PC-9 (cell line): Measurements from ENCODE around the gene LDLRAD3. TPM values are rescaled to one million over a fixed set of nuclear protein-coding genes. Genes with fewer than 3 reads are reported as not detected.

ENCODE experiments used
- BruUV-seq: library from RNA; stranded (reverse); fragments of 400-500 nt; replicated peaks from 2 replicates; lab custom pipeline; 2021; lab: Mats Ljungman, UMichigan
- CTCF ChIA-PET: fragments of 300-600 bp; sonication (Branson Sonifier 250); formaldehyde crosslinking; loops from one replicate; lab custom pipeline; 2022; ENCODE audit warnings: antibody characterized with exemption; lab: Charles Lee
- POLR2A ChIA-PET: fragments of 300-600 bp; sonication (Branson Sonifier 250); formaldehyde crosslinking; loops from one replicate; lab custom pipeline; 2022; ENCODE audit warnings: antibody characterized with exemption; ENCODE audit not compliant: unreplicated experiment; lab: Charles Lee
- DNase-seq, 2 experiments: peaks; one replicate each; pipeline versions ENCODE4 v3.0.0 to v3.0.0-alpha.2; 2015 to 2022; ENCODE audit warnings: mixed read lengths in 1 of 2
- H2AFZ ChIP-seq: fragments of 200-600 bp; sonication (generic); 2 replicates; pipeline ENCODE4 v1.8.1; 2017; ENCODE audit warnings: antibody characterized with exemption
- H3F3A ChIP-seq: fragments of 200-600 bp; sonication (generic); 2 replicates; pipeline ENCODE4 v1.8.1; 2017; ENCODE audit warnings: antibody characterized with exemption, mild to moderate bottlenecking, low read depth; ENCODE audit not compliant: insufficient read depth
- H3K27ac ChIP-seq: fragments of 200-600 bp; sonication (generic); 2 replicates; pipeline ENCODE4 v1.6.1; 2016; ENCODE audit warnings: mixed run types
- H3K27me3 ChIP-seq: fragments of 200-600 bp; sonication (generic); 2 replicates; pipeline ENCODE4 v1.6.1; 2016; ENCODE audit warnings: low read depth, mixed run types; ENCODE audit not compliant: insufficient read depth
- H3K36me3 ChIP-seq: fragments of 200-600 bp; sonication (generic); 2 replicates; pipeline ENCODE4 v1.6.1; 2016; ENCODE audit warnings: low read depth, mixed run types
- H3K4me1 ChIP-seq: fragments of 200-600 bp; sonication (generic); replicated peaks from 2 replicates; pipeline ENCODE4 v1.6.1; 2016; ENCODE audit warnings: mixed run types; ENCODE audit not compliant: insufficient read depth
- H3K4me2 ChIP-seq: fragments of 200-600 bp; sonication (generic); 2 replicates; pipeline ENCODE4 v1.6.1; 2017; ENCODE audit warnings: mixed run types
- H3K4me3 ChIP-seq: fragments of 200-600 bp; sonication (generic); 2 replicates; pipeline ENCODE4 v1.6.1; 2016; ENCODE audit warnings: mixed run types
- H3K79me2 ChIP-seq: fragments of 200-600 bp; sonication (generic); 2 replicates; pipeline ENCODE4 v1.6.1; 2017; ENCODE audit warnings: low read depth, mixed run types
- H3K9me2 ChIP-seq: fragments of 200-600 bp; sonication (generic); 2 replicates; pipeline ENCODE4 v1.8.1; 2017; ENCODE audit warnings: mild to moderate bottlenecking; ENCODE audit not compliant: insufficient read depth
- H3K9me3 ChIP-seq: fragments of 200-600 bp; sonication (generic); 2 replicates; pipeline ENCODE4 v1.8.1; 2016; ENCODE audit warnings: low read depth; ENCODE audit not compliant: insufficient read depth
- H4K20me1 ChIP-seq: fragments of 200-600 bp; sonication (generic); 2 replicates; pipeline ENCODE4 v1.8.1; 2017; ENCODE audit not compliant: insufficient read depth
- CTCF ChIP-seq: fragments of 200-600 bp; sonication (generic); conservative IDR thresholded peaks from 2 replicates; pipeline ENCODE4 v1.6.1; 2017; ENCODE audit warnings: mixed run types, antibody characterized with exemption, mild to moderate bottlenecking, moderate library complexity
- EZH2 ChIP-seq: fragments of 200-600 bp; sonication (generic); IDR thresholded peaks from 2 replicates; pipeline ENCODE4 v1.8.0; 2017; ENCODE audit warnings: antibody characterized with exemption, low read depth
- intact Hi-C: fragments of 100-400 bp; cut with micrococcal nuclease; formaldehyde crosslinking; loops from one replicate; pipeline ENCODE4 v1.10.0; 2022; ENCODE audit not compliant: unreplicated experiment
- total RNA-seq: library from RNA; stranded (reverse); gene quantifications from 2 replicates; pipeline ENCODE4 v1.2.3, GENCODE V29; 2021

Gene LDLRAD3
- total RNA-seq, 1 experiment from 2014 or later: 15.9 TPM

GRCh38 chr11:36069576-36070212 is 125.8 kb downstream of the LDLRAD3 start:
- no TSS peak for BruUV-seq
- H3K9me3 ChIP-seq: peaks cover 7% of the 10 kb centered on the region; the same call in 1 of the 2 replicates
- H3K79me2 ChIP-seq: no peaks in the 10 kb centered on the region
- H3K4me1 ChIP-seq: no peaks in the 10 kb centered on the region
- H2AFZ ChIP-seq: no peak overlapping the region
- H3K9me2 ChIP-seq: no peaks in the 10 kb centered on the region
- no peak overlapping the region for H3K4me3 ChIP-seq
- no peak overlapping the region for H3K27ac ChIP-seq
- CTCF ChIA-PET: interaction anchor here (1.6 kb wide), 1 partner anchor 248 kb away, joined by 11 read pairs; no protein-coding TSS in a partner anchor
- H3K36me3 ChIP-seq: no peaks in the 10 kb centered on the region
- no peak overlapping the region for H3K4me2 ChIP-seq
- TF ChIP-seq CTCF (peak; percentile 46; the same call in 1 of the 2 replicates), EZH2 (no peak)
- POLR2A ChIA-PET: no interaction called here
- no peaks in the 10 kb centered on the region for H3K27me3 ChIP-seq
- peak in 1 of 2 experiments; percentile 3 for DNase-seq
- H4K20me1 ChIP-seq: no peaks in the 10 kb centered on the region
- H3F3A ChIP-seq: no peaks in the 10 kb centered on the region
- intact Hi-C loops: no loop called here

- intact Hi-C loops: no loop called here
- Histone ChIP-seq H3K79me2 (no peaks in the 10 kb centered on the region), H3K27me3 (no peaks in the 10 kb centered on the region), H3K9me3 (peaks cover 7% of the 10 kb centered on the region; the same call in 1 of the 2 replicates), H3K4me2 (no peak overlapping the region), H3K4me3 (no peak overlapping the region), H3K27ac (no peak overlapping the region), H3F3A (no peaks in the 10 kb centered on the region), H2AFZ (no peak overlapping the region), H3K36me3 (no peaks in the 10 kb centered on the region), H4K20me1 (no peaks in the 10 kb centered on the region), H3K9me2 (no peaks in the 10 kb centered on the region), H3K4me1 (no peaks in the 10 kb centered on the region)
- ChIA-PET CTCF (interaction anchor here (1.6 kb wide), 1 partner anchor 248 kb away, joined by 11 read pairs; no protein-coding TSS in a partner anchor), POLR2A (no interaction called here)
- TF ChIP-seq EZH2: no peak
- no peak for TF ChIP-seq CTCF
- no TSS peak for BruUV-seq
- DNase-seq: no peak
These were observed 126.5 kb downstream of the LDLRAD3 start for GRCh38 chr11:36070213-36070953.

- Histone ChIP-seq H3F3A (no peaks in the 10 kb centered on the region), H3K27me3 (no peaks in the 10 kb centered on the region), H3K27ac (no peak overlapping the region), H3K4me2 (no peak overlapping the region), H3K36me3 (no peaks in the 10 kb centered on the region), H3K4me3 (no peak overlapping the region), H3K79me2 (no peaks in the 10 kb centered on the region), H3K4me1 (no peaks in the 10 kb centered on the region), H3K9me2 (no peaks in the 10 kb centered on the region), H4K20me1 (no peaks in the 10 kb centered on the region), H3K9me3 (peaks cover 7% of the 10 kb centered on the region; the same call in 1 of the 2 replicates), H2AFZ (no peak overlapping the region)
- POLR2A ChIA-PET: no interaction called here
- CTCF ChIA-PET: no interaction called here
- intact Hi-C loops: no loop called here
- no TSS peak for BruUV-seq
- DNase-seq: no peak
- TF ChIP-seq CTCF: no peak
- TF ChIP-seq EZH2: no peak
These were observed 127.1 kb downstream of the LDLRAD3 start for GRCh38 chr11:36070954-36071330.
